ENCODE measurements around the gene TOX3. TPM values are rescaled to one million over a fixed set of nuclear protein-coding genes. Genes with fewer than 3 reads are reported as not detected.

The TOX3 gene
- polyA plus RNA-seq, 1 donor from 2014 or later, result 2.3 TPM

GRCh38 chr16:52562770-52563169 lies 15.8 kb upstream of the TOX3 start (continued):
- TF ChIP-seq REST (IDR thresholded peaks at IDR 0.05; ENCODE audit: borderline replicate concordance), result no peak
- TF ChIP-seq POLR2AphosphoS5 (IDR thresholded peaks at IDR 0.05), result no peak
- TF ChIP-seq RAD21 (conservative IDR thresholded peaks at IDR 0.05), result no peak

GRCh38 chr16:52561910-52562741 lies 15.2 kb upstream of the TOX3 start:
- H3K9ac ChIP-seq (ENCODE audit: low read length), result no peak overlapping the region
- H3K9me3 ChIP-seq (ENCODE audit: low read length), result no peaks in the 10 kb centered on the region
- H3K4me3 ChIP-seq (ENCODE audit: low read length), result no peak overlapping the region
- H2AFZ ChIP-seq (ENCODE audit: low read depth, low read length), result no peak overlapping the region
- H3K4me2 ChIP-seq (ENCODE audit: low read length), result no peak overlapping the region
- no peak overlapping the region for H3K27ac ChIP-seq (ENCODE audit: low read length)
- H3F3A ChIP-seq (ENCODE audit: insufficient read depth, low read length, poor library complexity, severe bottlenecking), result no peaks in the 10 kb centered on the region
- no peaks in the 10 kb centered on the region for H3K27me3 ChIP-seq (ENCODE audit: insufficient read depth, low read depth, low read length)
- no peaks in the 10 kb centered on the region for H3K9me2 ChIP-seq (ENCODE audit: insufficient read depth, low read length)
- no peaks in the 10 kb centered on the region for H4K20me1 ChIP-seq (ENCODE audit: insufficient read depth)
- TF ChIP-seq REST (IDR thresholded peaks at IDR 0.05; ENCODE audit: borderline replicate concordance) (no peak), EP300 (conservative IDR thresholded peaks at IDR 0.05; ENCODE audit: poor library complexity, severe bottlenecking) (no peak), POLR2AphosphoS5 (IDR thresholded peaks at IDR 0.05) (no peak), CTCF (IDR thresholded peaks at IDR 0.05; ENCODE audit: poor library complexity, severe bottlenecking) (no peak), TAF1 (IDR thresholded peaks at IDR 0.05; ENCODE audit: low read depth) (no peak), SMC3 (conservative IDR thresholded peaks at IDR 0.05; ENCODE audit: poor library complexity) (no peak), RAD21 (conservative IDR thresholded peaks at IDR 0.05) (no peak), MXI1 (conservative IDR thresholded peaks at IDR 0.05; ENCODE audit: poor library complexity, severe bottlenecking) (no peak), EZH2 (IDR thresholded peaks at IDR 0.05; ENCODE audit: borderline replicate concordance, insufficient read depth, low read length, poor library complexity, severe bottlenecking) (no peak)
- H3K79me2 ChIP-seq (replicated peaks; ENCODE audit: insufficient read depth, low read length), result no peaks in the 10 kb centered on the region
- no peaks in the 10 kb centered on the region for H3K36me3 ChIP-seq (ENCODE audit: insufficient read depth, low read length)
